GM12892 (cell line): ENCODE measurements around the gene MYO3B.

Experiments used
- POLR2A ChIP-seq: IDR thresholded peaks from 2 replicates; pipeline ENCODE4 v1.6.1; 2011; ENCODE audit warnings: low read depth, low read length, control low read depth
- POLR2AphosphoS5 ChIP-seq: IDR thresholded peaks from 2 replicates; pipeline ENCODE4 v1.6.1; 2011; ENCODE audit warnings: low read depth, low read length, control low read depth

DNA sequence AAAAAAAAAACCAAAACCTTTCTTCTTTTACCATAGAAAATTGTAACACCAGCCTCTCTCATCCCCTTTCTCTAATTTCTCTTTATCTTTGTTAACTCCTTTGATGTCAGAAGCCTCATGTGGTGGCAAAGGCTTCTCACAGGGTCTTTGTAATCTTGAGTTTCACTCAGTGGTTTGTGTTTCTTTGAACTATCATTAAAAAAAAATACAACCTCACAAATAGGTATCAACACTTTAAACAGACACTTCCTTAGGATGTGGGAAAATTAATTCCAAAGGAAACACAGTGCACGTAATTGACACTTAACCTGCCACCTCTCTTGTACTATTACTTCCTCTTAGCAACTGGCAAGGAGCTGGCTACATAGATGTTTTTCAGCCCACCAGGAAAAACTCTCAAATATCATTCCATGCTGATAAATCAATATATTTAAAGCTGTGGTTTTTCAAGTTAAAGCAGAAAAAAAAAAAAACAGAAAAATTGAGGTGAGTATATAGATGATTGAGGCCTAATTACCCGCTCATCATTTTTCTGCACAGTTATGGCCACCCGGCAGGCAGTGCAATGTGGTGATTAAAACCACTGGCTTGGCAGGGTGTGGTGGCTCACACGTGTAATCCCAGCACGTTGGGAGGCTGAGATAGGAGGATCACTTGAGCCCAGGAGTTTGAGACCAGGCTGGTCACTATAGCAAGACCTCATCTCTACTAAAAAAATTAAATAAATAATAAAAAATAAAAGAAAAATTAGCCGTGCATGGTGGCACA, 193.5 kb downstream of the MYO3B start:
- TF ChIP-seq POLR2A (no peak), POLR2AphosphoS5 (no peak)
